ENCODE measurements around the gene ZNF75A.

- TF ChIP-seq, protein P1, sequence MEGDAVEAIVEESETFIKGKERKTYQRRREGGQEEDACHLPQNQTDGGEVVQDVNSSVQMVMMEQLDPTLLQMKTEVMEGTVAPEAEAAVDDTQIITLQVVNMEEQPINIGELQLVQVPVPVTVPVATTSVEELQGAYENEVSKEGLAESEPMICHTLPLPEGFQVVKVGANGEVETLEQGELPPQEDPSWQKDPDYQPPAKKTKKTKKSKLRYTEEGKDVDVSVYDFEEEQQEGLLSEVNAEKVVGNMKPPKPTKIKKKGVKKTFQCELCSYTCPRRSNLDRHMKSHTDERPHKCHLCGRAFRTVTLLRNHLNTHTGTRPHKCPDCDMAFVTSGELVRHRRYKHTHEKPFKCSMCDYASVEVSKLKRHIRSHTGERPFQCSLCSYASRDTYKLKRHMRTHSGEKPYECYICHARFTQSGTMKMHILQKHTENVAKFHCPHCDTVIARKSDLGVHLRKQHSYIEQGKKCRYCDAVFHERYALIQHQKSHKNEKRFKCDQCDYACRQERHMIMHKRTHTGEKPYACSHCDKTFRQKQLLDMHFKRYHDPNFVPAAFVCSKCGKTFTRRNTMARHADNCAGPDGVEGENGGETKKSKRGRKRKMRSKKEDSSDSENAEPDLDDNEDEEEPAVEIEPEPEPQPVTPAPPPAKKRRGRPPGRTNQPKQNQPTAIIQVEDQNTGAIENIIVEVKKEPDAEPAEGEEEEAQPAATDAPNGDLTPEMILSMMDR (IDR thresholded peaks at IDR 0.05; ENCODE audit: low read depth, low read length) = no peak
- no peak for TF ChIP-seq EZH2phosphoT487 (IDR thresholded peaks at IDR 0.05; ENCODE audit: low read depth)
Observed at GRCh38 chr16:3306078-3306477, 781 bp downstream of the ZNF75A start.
